Non-pigmented ciliary epithelial cell (primary cell): ENCODE results near the gene FKBP10.
A peak's percentile ranks its signal among the peaks of the same experiment; 100 is the strongest.
"Not testable (repeated sequence)": the region's sequence is repeated elsewhere in the genome, so short reads cannot be mapped to it uniquely, and the experiment has no call there.

Experiments
- DNase-seq: peaks from one replicate; pipeline ENCODE4 v3.0.0-alpha.2; 2010; ENCODE audit warnings: low read depth

The FKBP10 gene

GRCh38 chr17:41812381-41813151, at the start of gene FKBP10:
Gene FKBP10, plus strand, starts transcription at chr17:41813004. Its CDS starts 31 bp downstream, at chr17:41813035.
- peak; percentile 78 for DNase-seq

GRCh38 chr17:41763327-41763726, 49.5 kb upstream of the FKBP10 start:
- DNase-seq: no peak

GRCh38 chr17:41766135-41766534, 46.7 kb upstream of the FKBP10 start:
- no peak for DNase-seq

GRCh38 chr17:41767324-41768042, 45.3 kb upstream of the FKBP10 start:
- no peak for DNase-seq

GRCh38 chr17:41768682-41769288, 44.0 kb upstream of the FKBP10 start:
- no peak for DNase-seq

- no peak for DNase-seq
Observed at GRCh38 chr17:41769346-41769862, 43.4 kb upstream of the FKBP10 start.

GRCh38 chr17:41769985-41770384, 42.8 kb upstream of the FKBP10 start:
- no peak for DNase-seq

GRCh38 chr17:41771389-41772206, 41.2 kb upstream of the FKBP10 start:
- DNase-seq: no peak

GRCh38 chr17:41772218-41772585, 40.6 kb upstream of the FKBP10 start:
- DNase-seq: no peak

- no peak for DNase-seq
Observed at GRCh38 chr17:41772586-41773189, 40.1 kb upstream of the FKBP10 start.

GRCh38 chr17:41773190-41773588, 39.6 kb upstream of the FKBP10 start:
- peak; percentile 71 for DNase-seq

GRCh38 chr17:41773731-41774193, 39.0 kb upstream of the FKBP10 start:
- no peak for DNase-seq

- DNase-seq: no peak
Observed at GRCh38 chr17:41775394-41776226, 37.2 kb upstream of the FKBP10 start.

- not testable (repeated sequence) for DNase-seq
Observed at GRCh38 chr17:41776262-41776900, 36.4 kb upstream of the FKBP10 start.

- DNase-seq: no peak
Observed at GRCh38 chr17:41777157-41777573, 35.6 kb upstream of the FKBP10 start.

- no peak for DNase-seq
Observed at GRCh38 chr17:41777574-41778188, 35.1 kb upstream of the FKBP10 start.

- no peak for DNase-seq
Observed at GRCh38 chr17:41779954-41780353, 32.9 kb upstream of the FKBP10 start.

GRCh38 chr17:41781404-41782110, 31.2 kb upstream of the FKBP10 start:
- no peak for DNase-seq

- no peak for DNase-seq
Observed at GRCh38 chr17:41782142-41782541, 30.7 kb upstream of the FKBP10 start.
